Smooth muscle cell (in vitro differentiated cells): ENCODE measurements around the gene C9orf72. TPM values are rescaled to one million over a fixed set of nuclear protein-coding genes. Genes with fewer than 3 reads are reported as not detected.
A peak's percentile ranks its signal among the peaks of the same experiment; 100 is the strongest.

Source experiments
- DNase-seq: peaks from one replicate; lab custom pipeline; 2025; ENCODE audit not compliant: unreplicated experiment; lab: John Stamatoyannopoulos, UW
- H2AFZ ChIP-seq: fragments of 200-600 bp; sonication (generic); 2 replicates; pipeline ENCODE4 v1.6.0; 2016; ENCODE audit warnings: antibody characterized with exemption, low read depth, mild to moderate bottlenecking
- H3F3A ChIP-seq: fragments of 200-600 bp; sonication (generic); 2 replicates; pipeline ENCODE4 v1.6.0; 2017; ENCODE audit warnings: antibody characterized with exemption, low read depth
- H3K27ac ChIP-seq: fragments of 200-600 bp; sonication (generic); 2 replicates; pipeline ENCODE4 v1.5.1; 2016; ENCODE audit warnings: low read depth, mild to moderate bottlenecking
- H3K27me3 ChIP-seq: fragments of 200-600 bp; sonication (generic); 2 replicates; pipeline ENCODE4 v1.6.1; 2016; ENCODE audit warnings: low read depth, mild to moderate bottlenecking
- H3K36me3 ChIP-seq: fragments of 200-600 bp; sonication (generic); 2 replicates; pipeline ENCODE4 v1.5.1; 2016; ENCODE audit warnings: low read depth
- H3K4me1 ChIP-seq: fragments of 200-600 bp; sonication (generic); 2 replicates; pipeline ENCODE4 v1.5.1; 2016; ENCODE audit warnings: low read depth
- H3K4me2 ChIP-seq: fragments of 200-600 bp; sonication (generic); 2 replicates; pipeline ENCODE4 v1.6.0; 2016; ENCODE audit warnings: mild to moderate bottlenecking
- H3K4me3 ChIP-seq: fragments of 200-600 bp; sonication (generic); 2 replicates; pipeline ENCODE4 v1.5.1; 2016; ENCODE audit warnings: mild to moderate bottlenecking
- H3K79me2 ChIP-seq: fragments of 200-600 bp; sonication (generic); 2 replicates; pipeline ENCODE4 v1.6.0; 2016; ENCODE audit warnings: low read depth, mild to moderate bottlenecking
- H3K9ac ChIP-seq: fragments of 200-600 bp; sonication (generic); 2 replicates; pipeline ENCODE4 v1.6.0; 2016; ENCODE audit warnings: low read depth
- H3K9me3 ChIP-seq: fragments of 200-600 bp; sonication (generic); replicated peaks from 2 replicates; pipeline ENCODE4 v1.5.1; 2016; ENCODE audit warnings: low read depth
- H4K20me1 ChIP-seq: fragments of 200-600 bp; sonication (generic); 2 replicates; pipeline ENCODE4 v1.6.0; 2016; ENCODE audit warnings: low read depth
- WGBS: methylation state at CpG from one replicate; pipeline ENCODE4 v1.1.7; 2016; ENCODE audit warnings: low lambda C conversion rate; 5-methylcytosine and 5-hydroxymethylcytosine counted together
- polyA plus RNA-seq: library from polyadenylated mRNA; unstranded; fragments of >200 nt; fragmentation: Nextera tagmentation; extraction: Ambion mirVana; gene quantifications from 2 replicates; pipeline ENCODE4 v1.2.1, GENCODE V29; 2016
- total RNA-seq: library from RNA; depleted of rRNA; stranded (reverse); fragments of >200 nt; gene quantifications from 2 replicates; pipeline ENCODE4 v1.2.3, GENCODE V29; 2014
- TF ChIP-seq, protein P1 (sequence below): fragments of 200-600 bp; sonication (generic); IDR thresholded peaks from 2 replicates; pipeline ENCODE4 v1.5.1; 2017; ENCODE audit warnings: borderline replicate concordance, mild to moderate bottlenecking, antibody characterized with exemption; ENCODE audit not compliant: insufficient read depth, poor library complexity, severe bottlenecking

C9orf72 gene
- total and polyA plus RNA-seq, 2 experiments from 2014 or later: 8.2 to 12.5 TPM

DNA sequence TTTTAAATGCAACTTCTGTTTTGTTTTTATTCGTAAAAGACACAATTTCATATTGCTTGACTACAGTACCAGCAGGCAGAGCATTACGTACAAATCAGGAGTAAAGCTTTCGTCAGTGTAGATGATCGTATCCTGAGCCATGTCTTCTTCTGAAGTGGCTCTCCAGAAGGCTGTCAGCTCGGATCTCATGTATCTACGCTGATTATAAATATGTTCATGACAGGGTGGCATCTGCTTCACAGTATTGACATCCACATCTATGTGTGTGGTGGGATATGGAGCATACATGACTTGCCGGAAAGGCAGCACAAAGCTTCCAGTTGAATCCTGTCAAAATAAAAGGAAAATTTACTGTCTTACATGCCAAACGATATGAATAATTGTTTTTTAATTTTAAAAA lies 16.8 kb downstream of the C9orf72 start:
- H3K36me3 ChIP-seq: peaks cover 4% of the 10 kb centered on the region
- no peak overlapping the region for H3K4me2 ChIP-seq
- H3K9ac ChIP-seq: no peak overlapping the region
- no peaks in the 10 kb centered on the region for H4K20me1 ChIP-seq
- no peak overlapping the region for H3K4me3 ChIP-seq
- WGBS: 96% methylated on average over 8 of the region's 8 CpGs
- TF ChIP-seq, protein P1, sequence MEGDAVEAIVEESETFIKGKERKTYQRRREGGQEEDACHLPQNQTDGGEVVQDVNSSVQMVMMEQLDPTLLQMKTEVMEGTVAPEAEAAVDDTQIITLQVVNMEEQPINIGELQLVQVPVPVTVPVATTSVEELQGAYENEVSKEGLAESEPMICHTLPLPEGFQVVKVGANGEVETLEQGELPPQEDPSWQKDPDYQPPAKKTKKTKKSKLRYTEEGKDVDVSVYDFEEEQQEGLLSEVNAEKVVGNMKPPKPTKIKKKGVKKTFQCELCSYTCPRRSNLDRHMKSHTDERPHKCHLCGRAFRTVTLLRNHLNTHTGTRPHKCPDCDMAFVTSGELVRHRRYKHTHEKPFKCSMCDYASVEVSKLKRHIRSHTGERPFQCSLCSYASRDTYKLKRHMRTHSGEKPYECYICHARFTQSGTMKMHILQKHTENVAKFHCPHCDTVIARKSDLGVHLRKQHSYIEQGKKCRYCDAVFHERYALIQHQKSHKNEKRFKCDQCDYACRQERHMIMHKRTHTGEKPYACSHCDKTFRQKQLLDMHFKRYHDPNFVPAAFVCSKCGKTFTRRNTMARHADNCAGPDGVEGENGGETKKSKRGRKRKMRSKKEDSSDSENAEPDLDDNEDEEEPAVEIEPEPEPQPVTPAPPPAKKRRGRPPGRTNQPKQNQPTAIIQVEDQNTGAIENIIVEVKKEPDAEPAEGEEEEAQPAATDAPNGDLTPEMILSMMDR: no peak
- H3K27ac ChIP-seq: no peak overlapping the region
- no peak overlapping the region for H2AFZ ChIP-seq
- H3K27me3 ChIP-seq: no peaks in the 10 kb centered on the region
- H3K9me3 ChIP-seq: no peaks in the 10 kb centered on the region
- H3K4me1 ChIP-seq: no peaks in the 10 kb centered on the region
- DNase-seq: no peak
- no peaks in the 10 kb centered on the region for H3K79me2 ChIP-seq
- no peaks in the 10 kb centered on the region for H3F3A ChIP-seq

DNA sequence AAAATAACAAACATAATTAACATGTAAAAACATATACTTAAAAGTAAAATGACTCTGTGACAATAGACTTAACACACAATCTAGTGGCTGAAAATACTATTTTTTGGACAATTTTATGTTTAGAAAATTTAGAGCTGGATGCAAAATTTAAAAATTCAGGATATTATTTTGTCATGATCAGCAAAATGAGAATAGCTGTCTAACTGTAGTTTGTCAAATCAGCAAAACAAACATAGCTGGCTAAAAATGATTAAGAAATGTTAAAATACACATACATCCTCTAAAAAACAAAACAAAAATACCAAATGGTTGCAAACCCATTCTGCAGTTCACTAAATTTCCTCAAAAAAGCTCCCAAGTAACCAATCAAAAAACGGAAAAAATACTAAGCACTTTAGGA lies 18.6 kb downstream of the C9orf72 start:
- TF ChIP-seq, protein P1: no peak
- 97% methylated on average over 1 of the region's 1 CpG for WGBS
- H3K9ac ChIP-seq: no peak overlapping the region
- H3K4me3 ChIP-seq: no peak overlapping the region
- no peaks in the 10 kb centered on the region for H3K9me3 ChIP-seq
- no peaks in the 10 kb centered on the region for H3F3A ChIP-seq
- no peak for DNase-seq
- H3K4me2 ChIP-seq: no peak overlapping the region
- no peak overlapping the region for H3K27ac ChIP-seq
- H4K20me1 ChIP-seq: no peaks in the 10 kb centered on the region
- no peaks in the 10 kb centered on the region for H3K79me2 ChIP-seq
- no peaks in the 10 kb centered on the region for H3K27me3 ChIP-seq
- no peak overlapping the region for H2AFZ ChIP-seq
- peaks cover 4% of the 10 kb centered on the region for H3K36me3 ChIP-seq
- no peaks in the 10 kb centered on the region for H3K4me1 ChIP-seq

DNA sequence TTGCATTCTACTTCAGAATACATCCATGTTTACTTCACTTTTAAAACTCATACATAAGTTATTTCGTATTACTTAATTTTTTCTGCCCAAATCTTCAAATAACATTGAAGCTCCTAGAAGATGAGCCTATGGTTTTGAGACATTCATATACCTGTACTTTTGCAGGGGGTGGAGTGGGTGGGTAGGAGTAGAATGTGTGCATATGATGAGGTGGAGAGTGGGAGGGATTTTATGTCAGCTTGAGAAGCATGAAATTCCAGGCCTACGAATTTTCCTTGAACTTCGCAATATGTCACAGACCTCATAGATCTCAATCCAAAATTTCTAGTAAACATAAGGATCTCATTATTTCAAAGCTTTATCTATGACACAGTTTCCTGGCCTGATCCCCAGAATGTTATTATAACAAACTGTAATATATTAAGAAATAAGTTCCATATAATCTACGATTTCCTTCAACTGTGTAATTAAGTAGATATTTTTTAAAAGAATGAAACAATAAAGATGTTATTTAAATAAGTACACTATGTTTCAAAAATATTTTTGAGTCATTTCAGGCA lies 24.0 kb downstream of the C9orf72 start:
- no peaks in the 10 kb centered on the region for H3K9me3 ChIP-seq
- TF ChIP-seq, protein P1: no peak
- no peaks in the 10 kb centered on the region for H3K79me2 ChIP-seq
- no peaks in the 10 kb centered on the region for H3K27me3 ChIP-seq
- H3K4me2 ChIP-seq: no peak overlapping the region
- H2AFZ ChIP-seq: no peak overlapping the region
- no peaks in the 10 kb centered on the region for H3F3A ChIP-seq
- H3K4me1 ChIP-seq: no peaks in the 10 kb centered on the region
- no peak overlapping the region for H3K4me3 ChIP-seq
- no peak for DNase-seq
- 85% methylated on average over 4 of the region's 4 CpGs for whole genome bisulfite sequencing
- no peak overlapping the region for H3K27ac ChIP-seq
- peaks cover 3% of the 10 kb centered on the region for H3K36me3 ChIP-seq
- no peak overlapping the region for H3K9ac ChIP-seq
- H4K20me1 ChIP-seq: no peaks in the 10 kb centered on the region

DNA sequence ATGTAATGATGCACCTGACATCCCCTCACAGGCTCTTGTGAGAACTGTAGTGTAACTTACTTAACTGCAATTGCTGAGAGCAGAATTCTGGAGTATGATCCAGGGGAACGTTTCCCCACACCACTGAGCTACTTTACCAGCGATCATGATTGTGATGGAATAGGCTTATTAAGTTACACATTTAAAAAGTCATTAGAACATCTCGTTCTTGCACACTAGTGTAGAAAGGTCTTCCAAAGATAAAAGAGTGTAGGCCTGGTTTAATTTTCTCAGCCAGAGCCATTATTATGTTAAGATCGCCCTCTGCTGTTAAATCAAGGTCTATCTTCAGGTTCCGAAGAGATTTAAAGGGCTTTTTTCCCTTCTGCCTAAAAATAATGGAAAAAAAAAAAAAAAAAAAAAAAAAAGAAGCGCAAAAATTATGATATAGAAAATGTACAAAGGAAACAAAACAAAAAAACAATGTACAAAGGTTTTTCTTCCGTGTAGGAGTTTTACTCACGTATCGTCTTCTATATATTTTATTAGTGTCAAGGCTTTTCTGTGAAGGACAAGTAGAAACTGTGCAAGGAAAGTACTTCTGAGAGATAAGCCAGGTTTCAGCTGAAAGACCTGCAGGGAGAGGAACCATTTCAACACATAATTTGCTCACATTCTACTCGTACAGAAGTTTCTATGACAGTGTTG lies 25.1 kb downstream of the C9orf72 start:
- 63% methylated on average over 10 of the region's 10 CpGs for WGBS
- no peak overlapping the region for H3K27ac ChIP-seq
- no peak overlapping the region for H3K4me3 ChIP-seq
- no peak overlapping the region for H3K9ac ChIP-seq
- no peaks in the 10 kb centered on the region for H3K79me2 ChIP-seq
- no peaks in the 10 kb centered on the region for H3K9me3 ChIP-seq
- no peak overlapping the region for H3K4me2 ChIP-seq
- H3K36me3 ChIP-seq: no peaks in the 10 kb centered on the region
- TF ChIP-seq, protein P1: peak; percentile 49
- no peaks in the 10 kb centered on the region for H3K27me3 ChIP-seq
- H3K4me1 ChIP-seq: no peaks in the 10 kb centered on the region
- H3F3A ChIP-seq: no peaks in the 10 kb centered on the region
- no peaks in the 10 kb centered on the region for H4K20me1 ChIP-seq
- DNase-seq: no peak
- no peak overlapping the region for H2AFZ ChIP-seq
